SK-N-SH (cell line): ENCODE results near the gene LSR. TPM values are rescaled to one million over a fixed set of nuclear protein-coding genes. Genes with fewer than 3 reads are reported as not detected.

ENCODE experiments used
- CTCF ChIA-PET: fragments of 300-600, 350-600 bp; formaldehyde crosslinking; extraction: SDS; loops from one replicate; lab custom pipeline; 2021; lab: Yijun Ruan, JAX
- POLR2A ChIA-PET: fragments of 350-600 bp; sonication (Branson Sonifier 250); formaldehyde crosslinking; extraction: SDS; loops from one replicate; lab custom pipeline; 2020; ENCODE audit warnings: antibody characterized with exemption, inconsistent platforms; lab: Yijun Ruan, JAX
- DNase-seq: peaks from one replicate; pipeline ENCODE4 v3.0.0; 2012
- H2AFZ ChIP-seq: fragments of 200-600 bp; sonication (generic); 2 replicates; pipeline ENCODE4 v1.8.1; 2016; ENCODE audit warnings: antibody characterized with exemption, mild to moderate bottlenecking, low read depth
- H3F3A ChIP-seq: fragments of 200-600 bp; sonication (generic); replicated peaks from 2 replicates; pipeline ENCODE3; 2016; ENCODE audit warnings: antibody characterized with exemption, mild to moderate bottlenecking; ENCODE audit not compliant: insufficient read depth
- H3K27ac ChIP-seq, 2 experiments: fragments of 200-500 bp in 1 of 2; fragments of 200-600 bp in 1 of 2; sonication (Bioruptor generic) in 1 of 2; sonication (generic), shearing (Covaris generic) in 1 of 2; 2 replicates each; pipeline versions ENCODE4 v1.5.1 to v1.6.1; 2014 to 2016; ENCODE audit warnings: low read depth in 2 of 2, inconsistent platforms in 1 of 2, low read length in 1 of 2, mild to moderate bottlenecking in 1 of 2, mixed read lengths in 1 of 2
- H3K27me3 ChIP-seq: fragments of 200-600 bp; sonication (generic), shearing (Covaris generic); 2 replicates; pipeline ENCODE4 v1.6.1; 2016; ENCODE audit warnings: mixed run types; ENCODE audit not compliant: insufficient read depth
- H3K36me3 ChIP-seq, 2 experiments: fragments of 200-500 bp in 1 of 2; fragments of 200-600 bp in 1 of 2; sonication (Bioruptor generic) in 1 of 2; sonication (generic) in 1 of 2; replicated peaks in 1 of 2; 2 replicates each; pipeline versions ENCODE3 to v1.5.1; 2014 to 2016; ENCODE audit warnings: low read length in 1 of 2, mild to moderate bottlenecking in 1 of 2; ENCODE audit not compliant: insufficient read depth in 2 of 2, control insufficient read depth in 1 of 2
- H3K4me1 ChIP-seq, 2 experiments: fragments of 200-500 bp in 1 of 2; fragments of 200-600 bp in 1 of 2; sonication (Bioruptor generic) in 1 of 2; sonication (generic), shearing (Covaris generic) in 1 of 2; 2 replicates each; pipeline versions ENCODE4 v1.5.1 to v1.6.1; 2014 to 2016; ENCODE audit warnings: low read depth in 1 of 2, low read length in 1 of 2, mixed run types in 1 of 2; ENCODE audit not compliant: insufficient read depth in 2 of 2, control insufficient read depth in 1 of 2
- H3K4me2 ChIP-seq: fragments of 200-600 bp; sonication (generic), shearing (Covaris generic); 2 replicates; pipeline ENCODE4 v1.6.1; 2017; ENCODE audit warnings: mixed run types
- H3K4me3 ChIP-seq, 2 experiments: fragments of 200-500 bp in 1 of 2; fragments of 200-600 bp in 1 of 2; sonication (Bioruptor generic) in 1 of 2; sonication (generic), shearing (Covaris generic) in 1 of 2; 2 replicates each; pipeline versions ENCODE4 v1.5.1 to v1.8.1; 2014 to 2016; ENCODE audit warnings: low read depth in 2 of 2, inconsistent platforms in 1 of 2, low read length in 1 of 2, mild to moderate bottlenecking in 1 of 2, mixed read lengths in 1 of 2, moderate library complexity in 1 of 2
- H3K79me2 ChIP-seq: fragments of 200-600 bp; sonication (generic); 2 replicates; pipeline ENCODE4 v1.8.1; 2017; ENCODE audit warnings: mild to moderate bottlenecking; ENCODE audit not compliant: insufficient read depth
- H3K9ac ChIP-seq: fragments of 200-600 bp; sonication (generic); 2 replicates; pipeline ENCODE4 v1.6.1; 2017; ENCODE audit warnings: mixed run types
- H3K9me2 ChIP-seq: fragments of 200-600 bp; sonication (generic); 2 replicates; pipeline ENCODE4 v1.6.1; 2017; ENCODE audit warnings: mixed run types
- H3K9me3 ChIP-seq: fragments of 200-600 bp; sonication (generic); 2 replicates; pipeline ENCODE4 v1.6.1; 2017; ENCODE audit warnings: mixed run types, mild to moderate bottlenecking, moderate library complexity
- H4K20me1 ChIP-seq: fragments of 200-600 bp; sonication (generic); 2 replicates; pipeline ENCODE4 v1.6.1; 2017; ENCODE audit warnings: mild to moderate bottlenecking, mixed run types; ENCODE audit not compliant: insufficient read depth
- FOSL2 ChIP-seq: IDR thresholded peaks from 2 replicates; pipeline ENCODE4 v1.4.0; 2012; ENCODE audit warnings: low read depth, mild to moderate bottlenecking, moderate library complexity, borderline replicate concordance
- MEF2A ChIP-seq: IDR thresholded peaks from 2 replicates; pipeline ENCODE4 v1.4.0; 2012; ENCODE audit warnings: low read depth, borderline replicate concordance
- NFIC ChIP-seq: IDR thresholded peaks from 2 replicates; pipeline ENCODE4 v1.4.0; 2012; ENCODE audit warnings: borderline replicate concordance
- RXRA ChIP-seq: IDR thresholded peaks from 2 replicates; pipeline ENCODE4 v1.4.0; 2012; ENCODE audit warnings: low read depth, mild to moderate bottlenecking, borderline replicate concordance
- TEAD4 ChIP-seq: IDR thresholded peaks from 2 replicates; pipeline ENCODE4 v1.4.0; 2012; ENCODE audit warnings: mild to moderate bottlenecking, borderline replicate concordance; ENCODE audit not compliant: insufficient read depth
- WGBS: methylation state at CpG from one replicate; pipeline ENCODE4 v1.1.6; 2017; ENCODE audit warnings: low lambda C conversion rate; 5-methylcytosine and 5-hydroxymethylcytosine counted together
- polyA plus RNA-seq, 3 experiments: library from polyadenylated mRNA; depleted of rRNA; stranded (reverse); fragments of >200 nt; gene quantifications; 2 replicates each; pipeline ENCODE4 v1.2.3, GENCODE V29; 2012
- TF ChIP-seq, protein P1 (sequence below): fragments of 150-350 bp; IDR thresholded peaks from 2 replicates; pipeline ENCODE4 v1.6.1; 2016; ENCODE audit warnings: mild to moderate bottlenecking, low read depth, low read length
- TF ChIP-seq, protein P2 (sequence below): IDR thresholded peaks from 2 replicates; pipeline ENCODE4; 2012
- TF ChIP-seq, protein P3 (sequence below): IDR thresholded peaks from 2 replicates; pipeline ENCODE4 v1.4.0; 2012; ENCODE audit warnings: low read depth, borderline replicate concordance

Gene LSR
- polyA plus RNA-seq, 1 of the 3 experiments (the other 2 are of a cell fraction): 0.62 TPM

DNA sequence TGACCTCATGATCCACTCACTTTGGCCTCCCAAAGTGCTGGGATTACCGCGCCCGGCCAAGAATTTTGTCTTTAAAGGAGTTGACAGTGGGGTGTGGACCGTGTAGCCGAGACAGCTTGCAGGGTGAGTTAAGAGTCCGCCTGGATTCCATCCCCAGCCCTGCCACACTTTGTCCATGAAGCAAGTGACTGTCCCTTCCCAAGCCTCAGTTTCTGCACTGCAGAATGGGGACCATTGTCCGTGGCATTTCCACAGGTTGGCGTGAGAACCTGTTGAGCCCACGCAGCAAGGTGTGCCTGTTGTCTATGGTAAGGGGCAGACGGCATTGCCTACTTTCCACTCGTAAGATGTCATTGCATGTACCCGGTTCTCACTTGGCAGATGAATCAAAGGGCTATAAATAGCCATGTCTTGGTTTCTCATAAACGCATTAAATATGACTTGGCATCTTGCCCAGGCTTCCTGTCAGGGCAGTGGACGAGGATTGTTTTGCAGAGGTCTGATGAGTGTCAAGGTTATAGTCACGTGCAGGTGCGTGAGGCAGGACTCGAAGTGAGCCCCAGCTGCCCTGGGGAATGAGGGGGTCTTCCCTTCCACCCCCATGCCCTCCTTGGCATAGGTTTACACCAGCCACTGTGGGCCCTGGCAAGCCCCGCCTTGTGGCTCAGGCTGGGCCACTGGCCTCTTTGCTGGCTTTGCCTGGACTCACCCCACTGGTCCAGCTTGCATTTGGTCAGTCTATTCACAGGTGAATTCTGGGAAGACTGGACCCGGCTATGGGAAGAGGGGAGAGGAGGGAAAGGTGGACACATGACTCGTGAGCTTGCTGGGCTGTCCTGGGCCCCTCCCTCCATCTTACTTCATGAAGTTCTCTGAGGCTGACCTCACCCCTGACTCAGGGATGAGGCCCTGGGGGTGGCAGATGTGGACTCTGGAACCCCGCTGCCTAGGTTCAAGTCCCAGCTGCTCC, 34.9 kb upstream of the LSR start (continued):
- TF ChIP-seq, protein P1, sequence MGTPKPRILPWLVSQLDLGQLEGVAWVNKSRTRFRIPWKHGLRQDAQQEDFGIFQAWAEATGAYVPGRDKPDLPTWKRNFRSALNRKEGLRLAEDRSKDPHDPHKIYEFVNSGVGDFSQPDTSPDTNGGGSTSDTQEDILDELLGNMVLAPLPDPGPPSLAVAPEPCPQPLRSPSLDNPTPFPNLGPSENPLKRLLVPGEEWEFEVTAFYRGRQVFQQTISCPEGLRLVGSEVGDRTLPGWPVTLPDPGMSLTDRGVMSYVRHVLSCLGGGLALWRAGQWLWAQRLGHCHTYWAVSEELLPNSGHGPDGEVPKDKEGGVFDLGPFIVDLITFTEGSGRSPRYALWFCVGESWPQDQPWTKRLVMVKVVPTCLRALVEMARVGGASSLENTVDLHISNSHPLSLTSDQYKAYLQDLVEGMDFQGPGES: no peak

DNA sequence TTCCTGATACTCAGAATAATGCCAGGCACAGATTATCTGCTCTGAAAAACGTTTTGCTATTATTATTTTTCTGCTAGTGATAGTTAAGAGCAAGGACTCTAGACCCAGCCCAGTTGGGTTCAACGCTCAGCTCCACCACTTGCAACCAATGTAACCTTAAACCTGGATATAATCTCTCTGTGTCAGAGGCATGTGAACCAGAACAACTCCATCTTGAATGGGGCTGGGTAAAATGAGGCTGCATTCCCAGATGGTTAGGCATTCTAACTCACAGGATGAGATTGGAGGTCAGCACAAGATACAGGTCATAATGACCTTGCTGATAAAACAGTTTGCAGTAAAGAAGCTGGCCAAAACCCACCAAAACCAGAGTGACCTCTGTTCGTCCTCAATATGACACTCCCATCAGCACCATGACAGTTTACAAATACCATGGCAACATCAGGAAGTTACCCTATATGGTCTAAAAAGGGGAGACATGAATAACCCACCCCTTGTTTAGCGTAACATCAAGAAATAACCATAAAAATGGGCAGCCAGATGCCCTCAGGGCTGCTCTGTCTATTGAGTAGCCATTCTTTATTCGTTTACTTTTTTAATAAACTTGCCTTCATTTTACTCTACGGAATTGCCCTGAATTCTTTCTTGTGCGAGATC, 33.9 kb upstream of the LSR start:
- Histone ChIP-seq H3K79me2 (no peaks in the 10 kb centered on the region), H3K36me3 (no peaks in the 10 kb centered on the region), H4K20me1 (no peaks in the 10 kb centered on the region), H3K4me3 (no peak overlapping the region), H3K27ac (no peak overlapping the region), H3K4me2 (no peak overlapping the region), H3K9ac (no peak overlapping the region), H2AFZ (no peak overlapping the region), H3F3A (no peaks in the 10 kb centered on the region), H3K27me3 (peaks cover 2% of the 10 kb centered on the region; the same call in 1 of the 2 replicates), H3K9me2 (no peaks in the 10 kb centered on the region), H3K9me3 (no peaks in the 10 kb centered on the region), H3K4me1 (peaks cover 8 to 9% of the 10 kb centered on the region in 2 experiments; a peak in 2 of 4 replicates)
- CTCF ChIA-PET: no interaction called here
- no peak for DNase-seq
- no peak for TF ChIP-seq NFIC
- no peak for TF ChIP-seq TEAD4
- TF ChIP-seq MEF2A: no peak
- WGBS: 42% methylated on average over 7 of the region's 7 CpGs
- POLR2A ChIA-PET: no interaction called here

DNA sequence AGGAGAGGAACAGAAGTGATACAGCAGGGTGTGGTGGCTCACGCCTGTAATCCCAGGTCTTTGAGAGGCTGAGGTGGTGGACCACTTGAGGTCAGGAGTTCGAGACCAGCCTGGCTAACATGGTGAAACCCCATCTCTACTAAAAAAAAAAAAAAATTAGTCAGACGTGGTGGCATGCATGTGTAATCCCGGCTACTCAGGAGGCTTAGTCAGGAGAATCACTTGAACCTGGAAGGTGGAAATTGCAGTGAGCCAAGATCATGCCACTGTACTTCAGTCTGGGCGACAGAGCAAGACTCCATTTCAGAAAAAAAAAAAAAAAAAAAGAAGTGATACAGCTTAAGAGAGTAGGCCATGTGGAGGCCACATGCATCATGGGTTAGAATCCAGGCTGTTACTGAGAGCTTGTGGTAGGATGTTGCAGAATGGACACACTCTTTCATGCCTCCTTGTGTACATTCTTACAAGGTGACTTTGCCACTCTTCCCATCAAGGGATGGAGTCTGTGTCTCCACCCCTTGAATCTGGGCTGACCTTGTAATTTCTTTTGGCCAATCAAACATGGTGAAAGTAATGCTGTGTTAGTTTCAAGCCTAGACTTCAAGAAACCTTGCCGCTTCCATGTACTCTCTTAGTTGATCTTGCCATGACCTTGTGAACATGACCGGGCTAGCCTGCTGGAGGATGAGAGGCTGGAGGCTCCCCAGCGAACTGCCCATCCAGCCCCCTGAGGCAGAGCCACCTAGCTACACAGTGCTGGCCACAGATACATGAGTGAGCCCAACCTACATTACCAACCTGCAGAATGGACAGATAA, 32.6 kb upstream of the LSR start:
- ChIA-PET POLR2A (no interaction called here), CTCF (no interaction called here)
- no peaks in the 10 kb centered on the region for H3K27me3 ChIP-seq
- 28% methylated on average over 7 of the region's 8 CpGs for WGBS
- no peak overlapping the region for H3K4me3 ChIP-seq
- H3K4me2 ChIP-seq: no peak overlapping the region
- DNase-seq: no peak
- no peak overlapping the region for H3K27ac ChIP-seq
- no peaks in the 10 kb centered on the region for H3K9me2 ChIP-seq
- H3K36me3 ChIP-seq: no peaks in the 10 kb centered on the region
- H4K20me1 ChIP-seq: no peaks in the 10 kb centered on the region
- H2AFZ ChIP-seq: no peak overlapping the region
- no peaks in the 10 kb centered on the region for H3K9me3 ChIP-seq
- H3K4me1 ChIP-seq: peaks cover 8 to 9% of the 10 kb centered on the region in 2 experiments; a peak in 2 of 4 replicates
- no peak overlapping the region for H3K9ac ChIP-seq
- H3K79me2 ChIP-seq: no peaks in the 10 kb centered on the region
- H3F3A ChIP-seq: no peaks in the 10 kb centered on the region
- TF ChIP-seq FOSL2: no peak
- TF ChIP-seq RXRA: no peak
- TF ChIP-seq, protein P2, sequence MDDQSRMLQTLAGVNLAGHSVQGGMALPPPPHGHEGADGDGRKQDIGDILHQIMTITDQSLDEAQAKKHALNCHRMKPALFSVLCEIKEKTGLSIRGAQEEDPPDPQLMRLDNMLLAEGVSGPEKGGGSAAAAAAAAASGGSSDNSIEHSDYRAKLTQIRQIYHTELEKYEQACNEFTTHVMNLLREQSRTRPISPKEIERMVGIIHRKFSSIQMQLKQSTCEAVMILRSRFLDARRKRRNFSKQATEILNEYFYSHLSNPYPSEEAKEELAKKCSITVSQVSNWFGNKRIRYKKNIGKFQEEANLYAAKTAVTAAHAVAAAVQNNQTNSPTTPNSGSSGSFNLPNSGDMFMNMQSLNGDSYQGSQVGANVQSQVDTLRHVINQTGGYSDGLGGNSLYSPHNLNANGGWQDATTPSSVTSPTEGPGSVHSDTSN: no peak
- TF ChIP-seq, protein P3, sequence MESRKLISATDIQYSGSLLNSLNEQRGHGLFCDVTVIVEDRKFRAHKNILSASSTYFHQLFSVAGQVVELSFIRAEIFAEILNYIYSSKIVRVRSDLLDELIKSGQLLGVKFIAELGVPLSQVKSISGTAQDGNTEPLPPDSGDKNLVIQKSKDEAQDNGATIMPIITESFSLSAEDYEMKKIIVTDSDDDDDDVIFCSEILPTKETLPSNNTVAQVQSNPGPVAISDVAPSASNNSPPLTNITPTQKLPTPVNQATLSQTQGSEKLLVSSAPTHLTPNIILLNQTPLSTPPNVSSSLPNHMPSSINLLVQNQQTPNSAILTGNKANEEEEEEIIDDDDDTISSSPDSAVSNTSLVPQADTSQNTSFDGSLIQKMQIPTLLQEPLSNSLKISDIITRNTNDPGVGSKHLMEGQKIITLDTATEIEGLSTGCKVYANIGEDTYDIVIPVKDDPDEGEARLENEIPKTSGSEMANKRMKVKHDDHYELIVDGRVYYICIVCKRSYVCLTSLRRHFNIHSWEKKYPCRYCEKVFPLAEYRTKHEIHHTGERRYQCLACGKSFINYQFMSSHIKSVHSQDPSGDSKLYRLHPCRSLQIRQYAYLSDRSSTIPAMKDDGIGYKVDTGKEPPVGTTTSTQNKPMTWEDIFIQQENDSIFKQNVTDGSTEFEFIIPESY: no peak
